B cell (primary cell): ENCODE measurements around the gene PCLO. TPM values are rescaled to one million over a fixed set of nuclear protein-coding genes. Genes with fewer than 3 reads are reported as not detected.

Source experiments
- ATAC-seq: fragments of 200-7000 bp; cut with Tn5 transposase; one replicate; pipeline ENCODE4 v1.10.0; 2021; ENCODE audit warnings: low read depth, mild to moderate bottlenecking, moderate number of reproducible peaks, moderate library complexity
- CTCF ChIA-PET: fragments of 350-600 bp; sonication (Branson Sonifier 250); formaldehyde crosslinking; loops from one replicate; lab custom pipeline; 2021; ENCODE audit warnings: antibody characterized with exemption, inconsistent platforms; lab: Charles Lee
- POLR2A ChIA-PET: fragments of 350-600 bp; sonication (Branson Sonifier 250); formaldehyde crosslinking; loops from one replicate; lab custom pipeline; 2021; ENCODE audit warnings: antibody characterized with exemption; lab: Charles Lee
- DNase-seq: peaks from one replicate; pipeline ENCODE4 v3.0.0; 2013
- H2AFZ ChIP-seq: 2 replicates; pipeline ENCODE4 v1.6.1; 2012; ENCODE audit warnings: mild to moderate bottlenecking, low read depth, low read length; ENCODE audit not compliant: insufficient read depth, poor library complexity, severe bottlenecking
- H3K27ac ChIP-seq, 2 donors: 1 replicate in 1 of 2; 2 replicates in 1 of 2; pipeline ENCODE4 v1.5.1; 2012 to 2013; ENCODE audit warnings: low read length in 2 of 2, mild to moderate bottlenecking in 2 of 2, moderate library complexity in 1 of 2
- H3K27me3 ChIP-seq, 4 experiments: fragments of 200-600 bp in 1 of 4; sonication (generic) in 1 of 4; replicated peaks in 1 of 4; 1 replicate in 2 of 4; 2 replicates in 2 of 4; pipeline versions ENCODE4 v1.6.1 to v1.7.0; 2013 to 2016; ENCODE audit warnings: low read length in 3 of 4, mild to moderate bottlenecking in 2 of 4, mixed read lengths in 1 of 4, moderate library complexity in 1 of 4; ENCODE audit not compliant: insufficient read depth in 4 of 4, control insufficient read depth in 3 of 4; ENCODE audit errors: control extremely low read depth in 1 of 4
- H3K36me3 ChIP-seq, 2 experiments: replicated peaks in 1 of 2; 1 replicate in 1 of 2; 2 replicates in 1 of 2; pipeline versions ENCODE4 v1.6.1 to v1.7.1; 2013; ENCODE audit warnings: low read length in 1 of 2; ENCODE audit not compliant: insufficient read depth in 2 of 2, control insufficient read depth in 1 of 2; ENCODE audit errors: control extremely low read depth in 1 of 2, extremely low read depth in 1 of 2
- H3K4me1 ChIP-seq, 2 donors: fragments of 200-600 bp in 1 of 2; sonication (generic) in 1 of 2; 1 replicate in 1 of 2; 2 replicates in 1 of 2; pipeline versions ENCODE4 v1.5.1 to v1.6.1; 2013 to 2017; ENCODE audit warnings: low read length in 2 of 2; ENCODE audit not compliant: control insufficient read depth in 2 of 2, insufficient read depth in 2 of 2
- H3K4me2 ChIP-seq: replicated peaks from 2 replicates; pipeline ENCODE3; 2012; ENCODE audit warnings: mild to moderate bottlenecking, low read depth, low read length; ENCODE audit not compliant: poor library complexity, severe bottlenecking
- H3K4me3 ChIP-seq, 5 experiments: fragments of 200-600 bp in 1 of 5; sonication (generic) in 1 of 5; 1 replicate in 3 of 5; 2 replicates in 2 of 5; pipeline versions ENCODE4 v1.5.1 to v1.7.0; 2011 to 2016; ENCODE audit warnings: low read length in 4 of 5, mild to moderate bottlenecking in 4 of 5, low read depth in 2 of 5, control low read depth in 1 of 5, moderate library complexity in 1 of 5; ENCODE audit not compliant: insufficient read depth in 1 of 5; ENCODE audit errors: control extremely low read depth in 1 of 5, extremely low read depth in 1 of 5
- H3K79me2 ChIP-seq: fragments of 200-600 bp; sonication (generic); one replicate; pipeline ENCODE4 v1.6.0; 2016; ENCODE audit warnings: low read length; ENCODE audit not compliant: control insufficient read depth, insufficient read depth
- H3K9ac ChIP-seq: fragments of 200-600 bp; sonication (generic); 2 replicates; pipeline ENCODE4 v1.6.1; 2017; ENCODE audit warnings: mild to moderate bottlenecking, low read length, moderate library complexity
- H3K9me3 ChIP-seq, 3 donors: one replicate each; pipeline versions ENCODE4 v1.6.1 to v1.7.1; 2013; ENCODE audit warnings: low read length in 2 of 3; ENCODE audit not compliant: control insufficient read depth in 2 of 3, insufficient read depth in 1 of 3; ENCODE audit errors: control extremely low read depth in 1 of 3
- H4K20me1 ChIP-seq: 2 replicates; pipeline ENCODE4 v1.6.0; 2012; ENCODE audit warnings: mild to moderate bottlenecking, low read length; ENCODE audit not compliant: insufficient read depth, control insufficient read depth, poor library complexity, severe bottlenecking
- H3K27ac Mint-ChIP-seq: one replicate; pipeline ENCODE4 v1.8.0; 2021; ENCODE audit warnings: mixed read lengths
- H3K27me3 Mint-ChIP-seq: one replicate; pipeline ENCODE4 v1.8.0; 2021; ENCODE audit warnings: mixed read lengths
- H3K4me1 Mint-ChIP-seq: one replicate; pipeline ENCODE4 v1.8.0; 2021; ENCODE audit warnings: mixed read lengths
- H3K4me3 Mint-ChIP-seq: one replicate; pipeline ENCODE4 v1.8.0; 2021; ENCODE audit warnings: mixed read lengths
- H3K9me3 Mint-ChIP-seq: one replicate; pipeline ENCODE4 v1.8.0; 2022; ENCODE audit warnings: mixed read lengths; ENCODE audit not compliant: insufficient read depth
- EZH2 ChIP-seq: IDR thresholded peaks from 2 replicates; pipeline ENCODE4 v1.6.1; 2012; ENCODE audit warnings: borderline replicate concordance, low read depth, mild to moderate bottlenecking, moderate library complexity, low read length; ENCODE audit not compliant: insufficient read depth, poor library complexity, severe bottlenecking
- WGBS: methylation state at CpG from one replicate; pipeline ENCODE4 v1.1.5; 2013; ENCODE audit warnings: missing lambda C conversion rate; ENCODE audit not compliant: insufficient coverage; 5-methylcytosine and 5-hydroxymethylcytosine counted together
- intact Hi-C: fragments of 100-400 bp; cut with micrococcal nuclease; formaldehyde crosslinking; loops from one replicate; pipeline ENCODE4 v1.10.0; 2022
- polyA plus RNA-seq: library from polyadenylated mRNA; depleted of rRNA; stranded (reverse); fragments of >200 nt; gene quantifications from 2 replicates; pipeline ENCODE4 v1.2.3, GENCODE V29; 2012
- total RNA-seq, 2 donors: library from RNA; stranded (reverse); fragments of 120-200 nt in 1 of 2; gene quantifications; 1 replicate in 1 of 2; 2 replicates in 1 of 2; pipeline versions ENCODE4 v1.2.3 to v1.2.4, GENCODE V29; 2013 to 2022
- TF ChIP-seq, protein P1 (sequence below): fragments of 200-600 bp; IDR thresholded peaks from one replicate; pipeline ENCODE4 v1.8.0; 2022; ENCODE audit warnings: antibody characterized with exemption, mild to moderate bottlenecking

PCLO gene
- total and polyA plus RNA-seq, 2 donors (not counting 1 experiment from before 2014, with no cell fraction given) = 0.01 to 0.32 TPM

DNA sequence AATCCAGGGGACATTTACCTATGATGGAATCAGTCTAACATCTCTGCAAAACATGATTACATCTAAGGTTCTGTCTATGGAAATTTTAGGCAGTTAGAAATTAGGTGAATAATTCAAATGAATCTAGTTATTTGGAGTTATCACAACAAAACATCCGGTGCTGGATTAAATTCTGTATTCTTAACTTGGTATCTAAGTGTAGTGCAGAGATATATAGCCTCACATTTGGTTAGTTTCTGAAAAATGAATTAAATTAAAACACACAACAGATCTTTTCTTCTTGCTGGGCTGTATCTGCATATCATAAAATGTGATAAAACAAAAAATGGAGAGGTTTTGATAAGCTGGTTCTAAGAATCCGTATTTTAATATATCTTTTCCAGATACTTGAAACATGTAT, 354.1 kb downstream of the PCLO start:
- no peaks in the 10 kb centered on the region for H3K36me3 ChIP-seq
- Mint-ChIP-seq H3K4me1 (no peaks in the 10 kb centered on the region), H3K27ac (no peak overlapping the region), H3K4me3 (no peak overlapping the region), H3K27me3 (no peaks in the 10 kb centered on the region), H3K9me3 (peaks cover 4% of the 10 kb centered on the region)
- no peaks in the 10 kb centered on the region for H3K9me3 ChIP-seq
- no peak overlapping the region for H3K4me3 ChIP-seq
- no peaks in the 10 kb centered on the region for H4K20me1 ChIP-seq
- ChIA-PET CTCF (interaction anchor here (1.2 kb wide), 1 partner anchor 55 kb away, joined by 3 read pairs; no protein-coding TSS in a partner anchor), POLR2A (no interaction called here)
- H3K4me1 ChIP-seq = no peaks in the 10 kb centered on the region
- no peak overlapping the region for H3K27ac ChIP-seq
- TF ChIP-seq EZH2 = no peak
- TF ChIP-seq, protein P1, sequence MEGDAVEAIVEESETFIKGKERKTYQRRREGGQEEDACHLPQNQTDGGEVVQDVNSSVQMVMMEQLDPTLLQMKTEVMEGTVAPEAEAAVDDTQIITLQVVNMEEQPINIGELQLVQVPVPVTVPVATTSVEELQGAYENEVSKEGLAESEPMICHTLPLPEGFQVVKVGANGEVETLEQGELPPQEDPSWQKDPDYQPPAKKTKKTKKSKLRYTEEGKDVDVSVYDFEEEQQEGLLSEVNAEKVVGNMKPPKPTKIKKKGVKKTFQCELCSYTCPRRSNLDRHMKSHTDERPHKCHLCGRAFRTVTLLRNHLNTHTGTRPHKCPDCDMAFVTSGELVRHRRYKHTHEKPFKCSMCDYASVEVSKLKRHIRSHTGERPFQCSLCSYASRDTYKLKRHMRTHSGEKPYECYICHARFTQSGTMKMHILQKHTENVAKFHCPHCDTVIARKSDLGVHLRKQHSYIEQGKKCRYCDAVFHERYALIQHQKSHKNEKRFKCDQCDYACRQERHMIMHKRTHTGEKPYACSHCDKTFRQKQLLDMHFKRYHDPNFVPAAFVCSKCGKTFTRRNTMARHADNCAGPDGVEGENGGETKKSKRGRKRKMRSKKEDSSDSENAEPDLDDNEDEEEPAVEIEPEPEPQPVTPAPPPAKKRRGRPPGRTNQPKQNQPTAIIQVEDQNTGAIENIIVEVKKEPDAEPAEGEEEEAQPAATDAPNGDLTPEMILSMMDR = no peak
- no peak for ATAC-seq
- no peaks in the 10 kb centered on the region for H3K27me3 ChIP-seq
- DNase-seq = no peak
- H2AFZ ChIP-seq = no peak overlapping the region
- no peak overlapping the region for H3K9ac ChIP-seq
- intact Hi-C loops = no loop called here
- H3K4me2 ChIP-seq = no peak overlapping the region
- WGBS = no CpG with 5 or more reads among the region's 2 CpGs
- no peaks in the 10 kb centered on the region for H3K79me2 ChIP-seq

DNA sequence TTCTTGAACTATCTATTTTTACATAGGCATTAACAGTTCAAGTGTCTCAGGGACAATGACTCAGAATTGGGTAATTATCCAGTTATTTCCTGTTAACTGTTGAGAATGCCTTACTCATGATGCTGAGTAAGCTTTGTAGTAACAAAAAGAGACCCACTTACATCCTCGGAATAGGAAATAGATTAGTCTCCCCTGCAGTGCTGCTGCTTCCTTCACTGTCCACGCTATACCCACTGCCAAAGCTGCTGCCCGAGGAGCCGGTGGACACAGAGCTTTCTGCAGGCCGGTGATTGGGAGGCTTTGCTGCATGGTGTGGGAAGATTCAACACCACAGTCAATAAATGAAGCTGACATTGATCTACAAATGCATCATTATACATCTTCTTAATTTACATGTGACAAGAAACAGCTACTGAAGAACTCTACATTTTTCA, 357.1 kb downstream of the PCLO start:
- Mint-ChIP-seq H3K9me3 (peaks cover 4% of the 10 kb centered on the region), H3K27me3 (no peaks in the 10 kb centered on the region), H3K4me3 (no peak overlapping the region), H3K27ac (no peak overlapping the region), H3K4me1 (no peaks in the 10 kb centered on the region)
- ChIA-PET CTCF (no interaction called here), POLR2A (no interaction called here)
- intact Hi-C loops = no loop called here
- no peaks in the 10 kb centered on the region for H3K4me1 ChIP-seq
- TF ChIP-seq EZH2 = no peak
- TF ChIP-seq, protein P1 = no peak
- no peak overlapping the region for H3K27ac ChIP-seq
- no peaks in the 10 kb centered on the region for H3K27me3 ChIP-seq
- no peak for DNase-seq
- H3K4me3 ChIP-seq = no peak overlapping the region
- H3K4me2 ChIP-seq = no peak overlapping the region
- H4K20me1 ChIP-seq = no peaks in the 10 kb centered on the region
- no peaks in the 10 kb centered on the region for H3K36me3 ChIP-seq
- 80% methylated on average over 1 of the region's 5 CpGs for WGBS
- H2AFZ ChIP-seq = no peak overlapping the region
- H3K9ac ChIP-seq = no peak overlapping the region
- no peaks in the 10 kb centered on the region for H3K9me3 ChIP-seq
- no peaks in the 10 kb centered on the region for H3K79me2 ChIP-seq
- no peak for ATAC-seq
